Measurements from ENCODE around the gene FADS6.

- no peak for TF ChIP-seq CTCF (IDR thresholded peaks at IDR 0.05)
- TF ChIP-seq POLR2A (IDR thresholded peaks at IDR 0.05) = no peak
These were observed 11.4 kb upstream of the FADS6 start for GRCh38 chr17:74904687-74905409.

All from ovary (tissue), 3 donors.